ENCODE data around the gene EIF2S1. TPM values are rescaled to one million over a fixed set of nuclear protein-coding genes. Genes with fewer than 3 reads are reported as not detected.

The EIF2S1 gene
- total RNA-seq, 2 donors from 2014 or later = 114 to 136 TPM

- no peaks in the 10 kb centered on the region for H3K9me3 ChIP-seq (ENCODE audit: control insufficient read depth, low read length)
- Mint-ChIP-seq H3K4me3 (no peak overlapping the region), H3K27me3 (ENCODE audit: insufficient read depth) (peaks cover 8% of the 10 kb centered on the region), H3K27ac (peak overlapping the region; percentile 54), H3K9me3 (no peaks in the 10 kb centered on the region), H3K4me1 (peaks cover 9% of the 10 kb centered on the region), H3K36me3 (ENCODE audit: low read depth) (no peaks in the 10 kb centered on the region)
- H3K27ac ChIP-seq (ENCODE audit: low read depth, low read length) = no peak overlapping the region
- no peaks in the 10 kb centered on the region for H3K27me3 ChIP-seq (ENCODE audit: control insufficient read depth, insufficient read depth, low read length, poor library complexity, severe bottlenecking)
- 73 to 78% methylated on average over 2 of the region's 2 CpGs for WGBS, 2 experiments (ENCODE audit: insufficient coverage in 1 of 2, insufficient read length in 1 of 2)
- no peak overlapping the region for H3K4me3 ChIP-seq (ENCODE audit: low read length)
- DNase-seq = no peak
- TF ChIP-seq CTCF (conservative IDR thresholded peaks at IDR 0.05) = no peak
- H3K36me3 ChIP-seq (ENCODE audit: control insufficient read depth, insufficient read depth, low read length) = no peaks in the 10 kb centered on the region
- no peaks in the 10 kb centered on the region for H3K4me1 ChIP-seq (ENCODE audit: control insufficient read depth, insufficient read depth, low read length)
- no peak overlapping the region for H3K9ac ChIP-seq (ENCODE audit: extremely low read depth, low read length, poor library complexity, severe bottlenecking)
Measured at GRCh38 chr14:67396381-67396970, 36.3 kb downstream of the EIF2S1 start.

GRCh38 chr14:67397536-67397935 is 37.4 kb downstream of the EIF2S1 start:
- Mint-ChIP-seq H3K27ac (no peak overlapping the region), H3K4me1 (peaks cover 9% of the 10 kb centered on the region), H3K9me3 (no peaks in the 10 kb centered on the region), H3K36me3 (ENCODE audit: low read depth) (no peaks in the 10 kb centered on the region), H3K4me3 (no peak overlapping the region), H3K27me3 (ENCODE audit: insufficient read depth) (peaks cover 8% of the 10 kb centered on the region)
- Histone ChIP-seq H3K27me3 (ENCODE audit: control insufficient read depth, insufficient read depth, low read length, poor library complexity, severe bottlenecking) (no peaks in the 10 kb centered on the region), H3K9ac (ENCODE audit: extremely low read depth, low read length, poor library complexity, severe bottlenecking) (no peak overlapping the region), H3K27ac (ENCODE audit: low read depth, low read length) (no peak overlapping the region), H3K36me3 (ENCODE audit: control insufficient read depth, insufficient read depth, low read length) (no peaks in the 10 kb centered on the region), H3K4me1 (ENCODE audit: control insufficient read depth, insufficient read depth, low read length) (no peaks in the 10 kb centered on the region), H3K4me3 (ENCODE audit: low read length) (no peak overlapping the region), H3K9me3 (ENCODE audit: control insufficient read depth, low read length) (no peaks in the 10 kb centered on the region)
- no peak for DNase-seq
- TF ChIP-seq CTCF (conservative IDR thresholded peaks at IDR 0.05) = no peak
- WGBS, 2 experiments (ENCODE audit: insufficient coverage in 1 of 2, insufficient read length in 1 of 2) = 96 to 98% methylated on average over 5 to 9 of the region's 9 CpGs

- H3K4me3 ChIP-seq (ENCODE audit: low read length) = no peak overlapping the region
- no peaks in the 10 kb centered on the region for H3K9me3 ChIP-seq (ENCODE audit: control insufficient read depth, low read length)
- H3K27me3 ChIP-seq (ENCODE audit: control insufficient read depth, insufficient read depth, low read length, poor library complexity, severe bottlenecking) = no peaks in the 10 kb centered on the region
- TF ChIP-seq CTCF (conservative IDR thresholded peaks at IDR 0.05) = no peak
- Mint-ChIP-seq H3K27me3 (ENCODE audit: insufficient read depth) (peaks cover 8% of the 10 kb centered on the region), H3K36me3 (ENCODE audit: low read depth) (no peaks in the 10 kb centered on the region), H3K4me1 (peaks cover 9% of the 10 kb centered on the region), H3K9me3 (peaks cover 2% of the 10 kb centered on the region), H3K4me3 (no peak overlapping the region), H3K27ac (no peak overlapping the region)
- no peaks in the 10 kb centered on the region for H3K4me1 ChIP-seq (ENCODE audit: control insufficient read depth, insufficient read depth, low read length)
- H3K27ac ChIP-seq (ENCODE audit: low read depth, low read length) = no peak overlapping the region
- H3K36me3 ChIP-seq (ENCODE audit: control insufficient read depth, insufficient read depth, low read length) = no peaks in the 10 kb centered on the region
- DNase-seq = peak; percentile 33
- H3K9ac ChIP-seq (ENCODE audit: extremely low read depth, low read length, poor library complexity, severe bottlenecking) = no peak overlapping the region
- WGBS, 2 experiments (ENCODE audit: insufficient coverage in 1 of 2, insufficient read length in 1 of 2) = 84 to 90% methylated on average over 3 to 4 of the region's 4 CpGs
Measured at GRCh38 chr14:67400434-67400833, 40.3 kb downstream of the EIF2S1 start.
